MM.1S (cell line): Measurements from ENCODE around the gene ODF2.
"Not testable (repeated sequence)": the region's sequence is repeated elsewhere in the genome, so short reads cannot be mapped to it uniquely, and the experiment has no call there.

ENCODE experiments used
- DNase-seq: peaks from one replicate; pipeline ENCODE4 v3.0.0-alpha.2; 2015
- H2AFZ ChIP-seq: fragments of 300-600 bp; sonication (generic); 2 replicates; pipeline ENCODE4 v1.6.0; 2016; ENCODE audit warnings: antibody characterized with exemption, low read length
- H3F3A ChIP-seq: fragments of 300-600 bp; sonication (generic); 2 replicates; pipeline ENCODE4 v1.6.1; 2016; ENCODE audit warnings: mild to moderate bottlenecking, antibody characterized with exemption, low read length, moderate library complexity, mixed read lengths; ENCODE audit not compliant: insufficient read depth
- H3K27ac ChIP-seq: fragments of 300-600 bp; sonication (generic); 2 replicates; pipeline ENCODE4 v1.5.1; 2016; ENCODE audit warnings: mild to moderate bottlenecking, low read length
- H3K27me3 ChIP-seq: fragments of 300-600 bp; sonication (generic); replicated peaks from 2 replicates; pipeline ENCODE4 v1.6.0; 2016; ENCODE audit warnings: low read length; ENCODE audit not compliant: insufficient read depth
- H3K36me3 ChIP-seq: fragments of 300-600 bp; sonication (generic); replicated peaks from 2 replicates; pipeline ENCODE4 v1.6.1; 2016; ENCODE audit warnings: mild to moderate bottlenecking, low read length, mixed read lengths; ENCODE audit not compliant: insufficient read depth
- H3K4me1 ChIP-seq: fragments of 300-600 bp; sonication (generic); 2 replicates; pipeline ENCODE4 v1.6.1; 2016; ENCODE audit warnings: low read length, mixed read lengths
- H3K4me2 ChIP-seq: fragments of 300-600 bp; sonication (generic); 2 replicates; pipeline ENCODE4 v1.6.0; 2016; ENCODE audit warnings: low read depth, low read length
- H3K4me3 ChIP-seq: fragments of 300-600 bp; sonication (generic); 2 replicates; pipeline ENCODE4 v1.5.1; 2016; ENCODE audit warnings: low read length, mixed read lengths
- H3K79me2 ChIP-seq: fragments of 300-600 bp; sonication (generic); 2 replicates; pipeline ENCODE4 v1.6.1; 2016; ENCODE audit warnings: mixed run types, low read length, mixed read lengths
- H3K9ac ChIP-seq: fragments of 300-600 bp; sonication (generic); 2 replicates; pipeline ENCODE4 v1.6.1; 2016; ENCODE audit warnings: low read length, mixed read lengths
- H3K9me2 ChIP-seq: fragments of 300-600 bp; sonication (generic); replicated peaks from 2 replicates; pipeline ENCODE4 v1.6.1; 2016; ENCODE audit warnings: mild to moderate bottlenecking, low read length, mixed read lengths; ENCODE audit not compliant: insufficient read depth
- H3K9me3 ChIP-seq: fragments of 300-600 bp; sonication (generic); replicated peaks from 2 replicates; pipeline ENCODE4 v1.6.1; 2016; ENCODE audit warnings: mild to moderate bottlenecking, low read length, mixed read lengths; ENCODE audit not compliant: insufficient read depth
- H4K20me1 ChIP-seq: fragments of 300-600 bp; sonication (generic); 2 replicates; pipeline ENCODE4 v1.6.1; 2016; ENCODE audit warnings: mild to moderate bottlenecking, low read length, moderate library complexity, mixed read lengths; ENCODE audit not compliant: insufficient read depth
- EZH2 ChIP-seq: fragments of 300-600 bp; sonication (generic); optimal IDR thresholded peaks from 2 replicates; pipeline ENCODE3; 2017; ENCODE audit warnings: low read depth, mild to moderate bottlenecking, antibody characterized with exemption, low read length, mixed read lengths
- EZH2phosphoT487 ChIP-seq: fragments of 300-600 bp; sonication (generic); IDR thresholded peaks from 2 replicates; pipeline ENCODE4 v1.6.1; 2018; ENCODE audit warnings: antibody characterized with exemption, low read length
- TF ChIP-seq, protein P1 (sequence below): fragments of 300-600 bp; sonication (generic); IDR thresholded peaks from 2 replicates; pipeline ENCODE4 v1.5.1; 2016; ENCODE audit warnings: antibody characterized with exemption, low read length, mixed read lengths

ODF2 gene

DNA sequence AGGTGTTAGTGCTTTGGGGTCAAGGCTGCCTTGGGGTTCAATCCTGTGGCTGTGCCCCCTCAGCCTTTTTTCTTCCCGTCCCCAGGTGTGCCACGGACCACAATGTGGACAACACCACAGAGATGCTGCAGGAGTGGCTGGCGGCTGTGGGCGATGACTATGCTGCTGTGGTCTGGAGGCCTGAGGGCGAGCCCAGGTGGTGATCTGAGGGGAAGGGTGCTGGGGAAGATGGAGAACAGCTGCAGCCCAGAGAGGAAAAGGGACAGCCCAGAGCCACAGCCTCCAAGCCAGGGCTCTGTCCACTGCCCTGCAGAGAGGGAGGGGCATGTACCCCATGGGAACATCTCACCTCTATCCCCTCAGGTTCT lies 33.0 kb upstream of the ODF2 start:
- peaks cover 10% of the 10 kb centered on the region; the same call in 1 of the 2 replicates for H3K27me3 ChIP-seq
- no peaks in the 10 kb centered on the region for H3K9me3 ChIP-seq
- H3K4me1 ChIP-seq, result no peaks in the 10 kb centered on the region
- H4K20me1 ChIP-seq, result no peaks in the 10 kb centered on the region
- no peaks in the 10 kb centered on the region for H3K79me2 ChIP-seq
- H3K36me3 ChIP-seq, result no peaks in the 10 kb centered on the region
- no peak overlapping the region for H2AFZ ChIP-seq
- no peak overlapping the region for H3K4me2 ChIP-seq
- no peak overlapping the region for H3K27ac ChIP-seq
- no peak for DNase-seq
- TF ChIP-seq EZH2phosphoT487 (no peak), EZH2 (no peak)
- TF ChIP-seq, protein P1, sequence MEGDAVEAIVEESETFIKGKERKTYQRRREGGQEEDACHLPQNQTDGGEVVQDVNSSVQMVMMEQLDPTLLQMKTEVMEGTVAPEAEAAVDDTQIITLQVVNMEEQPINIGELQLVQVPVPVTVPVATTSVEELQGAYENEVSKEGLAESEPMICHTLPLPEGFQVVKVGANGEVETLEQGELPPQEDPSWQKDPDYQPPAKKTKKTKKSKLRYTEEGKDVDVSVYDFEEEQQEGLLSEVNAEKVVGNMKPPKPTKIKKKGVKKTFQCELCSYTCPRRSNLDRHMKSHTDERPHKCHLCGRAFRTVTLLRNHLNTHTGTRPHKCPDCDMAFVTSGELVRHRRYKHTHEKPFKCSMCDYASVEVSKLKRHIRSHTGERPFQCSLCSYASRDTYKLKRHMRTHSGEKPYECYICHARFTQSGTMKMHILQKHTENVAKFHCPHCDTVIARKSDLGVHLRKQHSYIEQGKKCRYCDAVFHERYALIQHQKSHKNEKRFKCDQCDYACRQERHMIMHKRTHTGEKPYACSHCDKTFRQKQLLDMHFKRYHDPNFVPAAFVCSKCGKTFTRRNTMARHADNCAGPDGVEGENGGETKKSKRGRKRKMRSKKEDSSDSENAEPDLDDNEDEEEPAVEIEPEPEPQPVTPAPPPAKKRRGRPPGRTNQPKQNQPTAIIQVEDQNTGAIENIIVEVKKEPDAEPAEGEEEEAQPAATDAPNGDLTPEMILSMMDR, result no peak
- H3K4me3 ChIP-seq, result no peak overlapping the region
- H3K9ac ChIP-seq, result no peak overlapping the region
- no peaks in the 10 kb centered on the region for H3K9me2 ChIP-seq
- H3F3A ChIP-seq, result no peaks in the 10 kb centered on the region

DNA sequence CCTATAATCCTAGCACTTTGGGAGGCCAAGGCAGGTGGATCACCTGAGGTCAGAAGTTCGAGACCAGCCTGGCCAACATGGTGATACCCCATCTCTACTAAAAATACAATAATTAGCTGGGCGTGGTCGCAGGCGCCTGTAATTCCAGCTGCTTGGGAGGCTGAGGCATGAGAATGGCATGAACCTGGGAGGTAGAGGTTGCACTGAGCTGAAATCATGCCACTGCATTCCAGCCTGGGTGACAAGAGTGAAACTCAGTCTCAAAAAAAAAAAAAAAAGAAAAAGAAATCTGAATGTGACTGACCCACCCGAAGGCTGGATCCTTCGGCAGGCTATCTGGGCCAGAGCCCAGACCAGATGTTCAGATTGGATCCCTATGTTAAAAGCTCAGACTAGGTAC lies 32.5 kb upstream of the ODF2 start:
- not testable (repeated sequence) for H3K9ac ChIP-seq, H3K4me3 ChIP-seq, H3K36me3 ChIP-seq, H3K9me2 ChIP-seq, DNase-seq, H4K20me1 ChIP-seq, H3F3A ChIP-seq, H3K27me3 ChIP-seq, H3K4me2 ChIP-seq, H3K27ac ChIP-seq, H2AFZ ChIP-seq, H3K4me1 ChIP-seq, H3K9me3 ChIP-seq, H3K79me2 ChIP-seq

DNA sequence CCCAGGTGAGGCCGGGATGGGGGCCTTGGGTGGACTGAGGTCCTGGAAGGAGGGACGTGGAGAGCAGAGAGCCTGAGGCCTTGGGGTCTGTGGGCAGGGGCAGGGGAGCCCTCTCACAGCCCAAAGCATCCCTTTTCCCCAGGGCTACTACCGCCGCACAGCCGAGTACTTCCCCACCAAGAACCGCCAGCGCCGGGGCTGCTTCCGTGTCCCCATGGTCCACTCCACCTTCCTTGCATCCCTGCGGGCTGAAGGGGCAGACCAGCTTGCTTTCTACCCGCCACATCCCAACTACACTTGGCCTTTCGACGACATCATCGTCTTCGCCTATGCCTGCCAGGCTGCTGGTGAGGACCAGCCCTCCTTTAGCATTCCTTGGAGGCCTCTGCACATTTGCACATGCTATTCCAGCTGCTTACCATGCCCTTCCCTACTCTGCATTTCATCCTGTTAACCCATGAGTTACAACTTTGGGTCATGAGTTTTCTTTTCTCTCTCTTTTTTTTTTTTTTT lies 31.5 kb upstream of the ODF2 start:
- no peaks in the 10 kb centered on the region for H3K36me3 ChIP-seq
- no peaks in the 10 kb centered on the region for H3K79me2 ChIP-seq

More for the DNA sequence above, 31.5 kb upstream of the ODF2 start:
- TF ChIP-seq, protein P1, result no peak
- TF ChIP-seq EZH2 (no peak), EZH2phosphoT487 (no peak)
- Histone ChIP-seq H3K9me3 (no peaks in the 10 kb centered on the region), H3K4me3 (no peak overlapping the region), H3K9ac (no peak overlapping the region), H3K27ac (no peak overlapping the region), H3F3A (no peaks in the 10 kb centered on the region), H3K27me3 (peaks cover 3% of the 10 kb centered on the region; the same call in 1 of the 2 replicates), H3K4me1 (no peaks in the 10 kb centered on the region), H3K4me2 (no peak overlapping the region), H2AFZ (no peak overlapping the region), H3K9me2 (no peaks in the 10 kb centered on the region), H4K20me1 (no peaks in the 10 kb centered on the region)
- no peak for DNase-seq
